Tibial nerve (tissue), 4 donors: Measurements from ENCODE around the gene WNT16. TPM values are rescaled to one million over a fixed set of nuclear protein-coding genes. Genes with fewer than 3 reads are reported as not detected.

Source experiments
- DNase-seq, 2 donors: peaks; one replicate each; pipeline ENCODE4 v3.0.0-alpha.2; 2019; ENCODE audit warnings: low spot score in 2 of 2
- H3K27ac ChIP-seq, 4 donors: fragments of 200-600 bp; sonication (generic) in 3 of 4; one replicate each; pipeline ENCODE4 v1.5.1; 2017 to 2019; ENCODE audit warnings: mild to moderate bottlenecking in 1 of 4
- H3K27me3 ChIP-seq, 2 donors: fragments of 200-600 bp; sonication (generic) in 1 of 2; one replicate each; pipeline versions ENCODE4 v1.5.1 to v1.6.0; 2017 to 2019
- H3K36me3 ChIP-seq, 3 donors: fragments of 200-600 bp; sonication (generic); one replicate each; pipeline ENCODE4 v1.5.1; 2018 to 2019
- H3K4me1 ChIP-seq, 4 donors: fragments of 200-600 bp; sonication (generic) in 3 of 4; one replicate each; pipeline ENCODE4 v1.5.1; 2017 to 2019
- H3K4me3 ChIP-seq, 4 donors: fragments of 200-600 bp; sonication (generic) in 3 of 4; one replicate each; pipeline ENCODE4 v1.5.1; 2017 to 2019; ENCODE audit warnings: mild to moderate bottlenecking in 1 of 4, moderate library complexity in 1 of 4
- H3K9me3 ChIP-seq, 4 donors: fragments of 200-600 bp; sonication (generic) in 3 of 4; one replicate each; pipeline ENCODE4 v1.5.1; 2017 to 2019
- EP300 ChIP-seq, 2 donors: sonication (generic); formaldehyde crosslinking; IDR thresholded peaks; one replicate each; pipeline ENCODE4 v1.6.1; 2017; ENCODE audit warnings: antibody characterized with exemption in 2 of 2, mild to moderate bottlenecking in 1 of 2
- POLR2A ChIP-seq, 2 donors: fragments of 450-650 bp; IDR thresholded peaks; one replicate each; pipeline ENCODE4 v1.6.1; 2017; ENCODE audit warnings: antibody characterized with exemption in 2 of 2, mild to moderate bottlenecking in 2 of 2, moderate library complexity in 2 of 2
- WGBS, 2 donors: methylation state at CpG; one replicate each; pipeline ENCODE4 v1.1.5; 2018; 5-methylcytosine and 5-hydroxymethylcytosine counted together
- total RNA-seq, 4 donors: library from RNA; depleted of rRNA; stranded (reverse); fragments of >200 nt; gene quantifications; one replicate each; pipeline ENCODE4 v1.1.0, GENCODE V29; 2016
- TF ChIP-seq, protein P1 (sequence below), 5 experiments: fragments of 200-600 bp in 3 of 5; fragments of 450-650 bp in 2 of 5; sonication (generic) in 3 of 5; IDR thresholded peaks; one replicate each; pipeline ENCODE4 v1.5.1; 2016 to 2019; ENCODE audit warnings: antibody characterized with exemption in 5 of 5, mild to moderate bottlenecking in 3 of 5, moderate library complexity in 2 of 5

WNT16 gene
- total RNA-seq, 4 donors from 2014 or later = 0.20 to 0.21 TPM; not detected in 2

DNA sequence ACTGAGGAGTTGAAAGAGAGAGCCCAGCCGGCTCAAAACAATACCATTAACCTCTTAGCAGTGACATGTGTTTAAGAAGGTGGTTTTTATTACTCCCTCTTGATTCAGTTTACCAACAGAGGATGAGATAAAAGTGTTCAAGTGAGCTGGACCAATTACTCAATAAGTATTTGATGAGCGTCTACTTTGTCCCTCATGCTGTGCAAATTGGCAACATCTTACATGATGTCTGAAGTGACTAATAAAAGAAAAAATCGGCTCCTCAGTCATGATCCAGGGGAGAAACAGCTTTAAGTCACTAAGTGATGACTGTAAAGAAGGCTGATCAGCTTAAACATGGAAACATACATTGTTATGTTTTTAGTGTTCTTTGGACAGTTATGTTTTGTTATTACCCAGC is 7.8 kb downstream of the WNT16 start:
- DNase-seq = no peak
- whole genome bisulfite sequencing, 2 donors = 80 to 84% methylated on average over 3 of the region's 3 CpGs
- no peaks in the 10 kb centered on the region for H3K4me1 ChIP-seq
- no peak overlapping the region for H3K4me3 ChIP-seq
- no peaks in the 10 kb centered on the region for H3K9me3 ChIP-seq
- no peak for TF ChIP-seq POLR2A (IDR thresholded peaks at IDR 0.05)
- TF ChIP-seq, protein P1, sequence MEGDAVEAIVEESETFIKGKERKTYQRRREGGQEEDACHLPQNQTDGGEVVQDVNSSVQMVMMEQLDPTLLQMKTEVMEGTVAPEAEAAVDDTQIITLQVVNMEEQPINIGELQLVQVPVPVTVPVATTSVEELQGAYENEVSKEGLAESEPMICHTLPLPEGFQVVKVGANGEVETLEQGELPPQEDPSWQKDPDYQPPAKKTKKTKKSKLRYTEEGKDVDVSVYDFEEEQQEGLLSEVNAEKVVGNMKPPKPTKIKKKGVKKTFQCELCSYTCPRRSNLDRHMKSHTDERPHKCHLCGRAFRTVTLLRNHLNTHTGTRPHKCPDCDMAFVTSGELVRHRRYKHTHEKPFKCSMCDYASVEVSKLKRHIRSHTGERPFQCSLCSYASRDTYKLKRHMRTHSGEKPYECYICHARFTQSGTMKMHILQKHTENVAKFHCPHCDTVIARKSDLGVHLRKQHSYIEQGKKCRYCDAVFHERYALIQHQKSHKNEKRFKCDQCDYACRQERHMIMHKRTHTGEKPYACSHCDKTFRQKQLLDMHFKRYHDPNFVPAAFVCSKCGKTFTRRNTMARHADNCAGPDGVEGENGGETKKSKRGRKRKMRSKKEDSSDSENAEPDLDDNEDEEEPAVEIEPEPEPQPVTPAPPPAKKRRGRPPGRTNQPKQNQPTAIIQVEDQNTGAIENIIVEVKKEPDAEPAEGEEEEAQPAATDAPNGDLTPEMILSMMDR (IDR thresholded peaks at IDR 0.05) = no peak
- TF ChIP-seq EP300 (IDR thresholded peaks at IDR 0.05) = no peak
- H3K27me3 ChIP-seq = peaks cover 0 to 23% of the 10 kb centered on the region in 2 donors
- no peak overlapping the region for H3K27ac ChIP-seq
- no peaks in the 10 kb centered on the region for H3K36me3 ChIP-seq

DNA sequence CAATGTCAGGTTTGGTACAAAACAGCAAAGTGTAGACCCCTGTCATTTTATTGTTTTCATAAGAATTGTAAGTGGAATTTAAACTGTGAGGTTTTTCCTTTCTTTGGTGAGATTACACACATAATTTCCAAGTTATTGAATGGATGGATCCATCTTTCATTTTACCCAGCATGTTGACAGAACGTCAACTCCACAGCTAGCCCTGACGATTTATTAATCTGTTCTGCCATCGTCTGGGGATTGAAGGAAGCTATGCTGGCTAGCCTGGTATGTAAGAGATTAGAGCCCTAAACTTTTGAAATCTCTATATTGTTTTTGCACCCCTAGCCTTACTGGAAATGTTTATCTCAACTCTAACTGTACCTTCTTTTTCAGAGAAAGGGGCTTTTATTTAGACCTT is 8.6 kb downstream of the WNT16 start:
- no peak for DNase-seq
- H3K4me3 ChIP-seq = no peak overlapping the region
- H3K4me1 ChIP-seq = no peaks in the 10 kb centered on the region
- H3K36me3 ChIP-seq = peaks cover 0 to 5% (median 0%) of the 10 kb centered on the region in 3 donors
- peaks cover 0 to 14% of the 10 kb centered on the region in 2 donors for H3K27me3 ChIP-seq
- WGBS, 2 donors = 14 to 20% methylated on average over 3 of the region's 3 CpGs
- TF ChIP-seq, protein P1 (IDR thresholded peaks at IDR 0.05) = peak in 1 of 5 experiments; percentile 7
- no peak for TF ChIP-seq EP300 (IDR thresholded peaks at IDR 0.05)
- H3K9me3 ChIP-seq = no peaks in the 10 kb centered on the region
- no peak overlapping the region for H3K27ac ChIP-seq

DNA sequence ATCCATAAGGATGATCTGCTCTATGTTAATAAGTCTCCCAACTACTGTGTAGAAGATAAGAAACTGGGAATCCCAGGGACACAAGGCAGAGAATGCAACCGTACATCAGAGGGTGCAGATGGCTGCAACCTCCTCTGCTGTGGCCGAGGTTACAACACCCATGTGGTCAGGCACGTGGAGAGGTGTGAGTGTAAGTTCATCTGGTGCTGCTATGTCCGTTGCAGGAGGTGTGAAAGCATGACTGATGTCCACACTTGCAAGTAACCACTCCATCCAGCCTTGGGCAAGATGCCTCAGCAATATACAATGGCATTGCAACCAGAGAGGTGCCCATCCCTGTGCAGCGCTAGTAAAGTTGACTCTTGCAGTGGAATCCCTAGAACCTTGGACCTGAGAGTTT is 10.3 kb downstream of the WNT16 start:
- peaks cover 0 to 8% of the 10 kb centered on the region in 2 donors for H3K27me3 ChIP-seq
- TF ChIP-seq EP300 (IDR thresholded peaks at IDR 0.05) (no peak), POLR2A (IDR thresholded peaks at IDR 0.05) (no peak)
- TF ChIP-seq, protein P1 (IDR thresholded peaks at IDR 0.05) = no peak
- 76 to 84% methylated on average over 5 of the region's 5 CpGs for WGBS, 2 donors
- H3K27ac ChIP-seq = no peak overlapping the region
- H3K4me1 ChIP-seq = no peaks in the 10 kb centered on the region
- no peak for DNase-seq
- H3K9me3 ChIP-seq = no peaks in the 10 kb centered on the region
- no peak overlapping the region for H3K4me3 ChIP-seq
- H3K36me3 ChIP-seq = peaks cover 0 to 8% (median 0%) of the 10 kb centered on the region in 3 donors

DNA sequence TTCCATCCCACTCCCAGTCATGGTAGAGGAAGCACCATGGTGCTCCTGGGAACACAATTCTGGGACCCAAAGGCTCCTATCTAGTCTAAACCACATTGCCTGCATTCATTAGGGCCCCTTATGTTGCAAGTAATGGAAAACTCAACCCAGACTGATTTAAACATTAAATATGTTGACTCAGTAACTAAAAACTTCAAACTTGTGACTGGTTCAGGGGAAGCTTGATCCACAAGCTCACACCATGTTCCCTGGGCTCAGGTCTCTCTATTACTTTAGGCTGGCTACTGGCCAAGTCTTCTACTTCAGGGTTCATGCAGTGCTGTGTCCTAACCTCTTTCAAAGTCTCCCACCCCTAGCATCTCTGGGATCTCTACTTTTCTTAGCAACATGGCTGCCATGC is 13.1 kb downstream of the WNT16 start:
- Histone ChIP-seq H3K27ac (no peak overlapping the region), H3K27me3 (no peaks in the 10 kb centered on the region), H3K9me3 (no peaks in the 10 kb centered on the region), H3K4me3 (no peak overlapping the region), H3K36me3 (peaks cover 0 to 16% (median 0%) of the 10 kb centered on the region in 3 donors), H3K4me1 (no peaks in the 10 kb centered on the region)
- TF ChIP-seq EP300 (IDR thresholded peaks at IDR 0.05) = no peak
- TF ChIP-seq, protein P1 (IDR thresholded peaks at IDR 0.05) = no peak
- DNase-seq = no peak

DNA sequence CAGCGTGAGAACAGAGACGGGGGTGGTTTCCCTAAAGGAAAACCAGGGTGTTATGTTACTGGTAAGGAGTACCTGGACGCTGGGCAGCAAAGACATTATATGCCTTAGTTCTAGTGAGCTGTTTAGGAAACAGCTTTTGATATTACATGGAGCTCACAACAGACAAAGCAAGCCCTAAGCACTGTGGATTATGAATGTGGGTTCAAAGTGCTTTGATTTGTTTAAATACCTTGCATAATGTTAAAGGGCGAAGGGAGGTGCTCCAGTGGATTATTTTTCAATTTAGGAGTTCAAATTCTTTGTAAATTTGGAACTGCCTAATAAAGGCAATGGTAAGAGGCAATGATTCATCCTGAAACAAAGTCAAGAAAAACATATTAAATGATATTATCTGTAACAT is 13.8 kb downstream of the WNT16 start:
- H3K27me3 ChIP-seq = no peaks in the 10 kb centered on the region
- peaks cover 0 to 21% (median 0%) of the 10 kb centered on the region in 3 donors for H3K36me3 ChIP-seq
- 66 to 79% methylated on average over 4 of the region's 4 CpGs for WGBS, 2 donors
- H3K27ac ChIP-seq = no peak overlapping the region
- H3K4me3 ChIP-seq = no peak overlapping the region
- TF ChIP-seq POLR2A (IDR thresholded peaks at IDR 0.05) = no peak
- no peak for TF ChIP-seq EP300 (IDR thresholded peaks at IDR 0.05)
- DNase-seq = no peak
- H3K9me3 ChIP-seq = no peaks in the 10 kb centered on the region
- no peaks in the 10 kb centered on the region for H3K4me1 ChIP-seq

DNA sequence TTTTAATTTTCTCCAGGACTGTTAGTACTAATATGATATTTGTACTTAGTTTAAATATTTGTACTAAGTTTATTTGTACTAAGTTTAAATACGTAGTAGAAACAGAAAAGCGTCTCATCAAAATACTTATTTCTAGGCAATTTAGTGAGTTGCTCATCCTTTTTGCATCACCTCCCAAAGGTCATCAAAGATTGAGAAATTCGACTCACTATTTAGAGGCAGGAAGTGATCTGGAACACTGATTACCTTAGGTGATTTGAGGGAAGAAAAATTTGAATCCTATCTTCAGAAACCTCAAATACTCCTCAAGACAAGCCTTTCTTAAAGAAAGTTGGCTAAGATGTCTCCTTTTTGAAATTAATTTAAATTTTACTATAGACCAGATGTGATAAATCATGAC is 14.5 kb downstream of the WNT16 start:
- WGBS, 2 donors = 63 to 69% methylated on average over 3 of the region's 3 CpGs

More for the DNA sequence above, 14.5 kb downstream of the WNT16 start:
- H3K27me3 ChIP-seq = no peaks in the 10 kb centered on the region
- DNase-seq = no peak
- H3K4me3 ChIP-seq = no peak overlapping the region
- no peaks in the 10 kb centered on the region for H3K4me1 ChIP-seq
- H3K36me3 ChIP-seq = peaks cover 0 to 21% (median 0%) of the 10 kb centered on the region in 3 donors
- no peak for TF ChIP-seq EP300 (IDR thresholded peaks at IDR 0.05)
- TF ChIP-seq POLR2A (IDR thresholded peaks at IDR 0.05) = no peak
- TF ChIP-seq, protein P1 (IDR thresholded peaks at IDR 0.05) = no peak
- H3K9me3 ChIP-seq = no peaks in the 10 kb centered on the region
- H3K27ac ChIP-seq = no peak overlapping the region
